ACHN (cell line): ENCODE measurements around the gene TEX54.

Source experiments
- DNase-seq: peaks from one replicate; pipeline ENCODE4 v3.0.0-alpha.2; 2015
- in situ Hi-C: cut with HindIII; loops from 2 replicates; pipeline ENCODE4 v1.10.0; 2017; ENCODE audit warnings: low sequenced_read_pairs, low pct_ligation_motif_present, low pct_unique_long_range_greater_than_20kb

The TEX54 gene

DNA sequence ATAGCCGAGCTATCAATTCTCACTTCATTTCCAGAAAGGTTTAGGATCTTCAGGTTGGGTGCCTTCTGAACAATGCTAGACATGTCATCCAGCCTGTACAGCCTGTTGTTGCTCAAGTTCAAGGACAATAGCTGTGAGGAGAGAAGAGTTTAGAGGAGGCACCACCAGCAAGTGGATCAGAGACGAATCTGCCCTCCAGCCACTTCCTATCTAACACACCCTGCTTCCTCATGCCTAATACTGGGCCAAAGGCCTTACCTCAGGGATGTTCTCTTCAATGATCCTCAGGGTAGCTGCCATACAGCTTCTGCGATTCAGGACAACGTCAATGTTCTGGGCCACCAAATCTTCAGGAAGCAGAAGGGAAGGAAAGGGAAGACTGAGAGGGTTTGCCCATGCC, 31.6 kb downstream of the TEX54 start:
- DNase-seq = no peak
- in situ Hi-C loops = no loop called here

DNA sequence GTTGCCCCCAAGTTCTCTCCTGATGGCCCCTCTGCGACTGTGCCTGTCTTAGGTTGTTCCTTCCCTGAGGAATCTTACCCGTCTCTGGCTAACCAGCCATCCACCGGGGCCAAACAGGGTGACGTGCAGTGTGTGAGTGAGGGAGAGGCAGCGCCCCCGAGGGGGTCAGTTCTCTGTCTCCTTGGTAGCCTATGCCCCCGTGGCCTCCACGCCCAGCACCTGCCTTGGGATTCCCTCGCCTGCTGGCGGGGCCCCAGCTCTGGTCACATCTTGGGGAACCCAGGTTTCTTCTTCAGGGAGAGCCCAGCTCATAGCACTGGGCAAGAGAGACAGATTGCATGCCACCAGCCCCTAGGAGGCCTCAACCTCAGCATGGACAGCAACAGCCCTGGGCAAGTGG, 33.2 kb downstream of the TEX54 start:
- no peak for DNase-seq
- in situ Hi-C loops = no loop called here

GRCh38 chr11:62796281-62796680, 36.4 kb downstream of the TEX54 start:
- DNase-seq = no peak
- in situ Hi-C loops = no loop called here

GRCh38 chr11:62794201-62794775, 38.4 kb downstream of the TEX54 start:
- in situ Hi-C loops = no loop called here
- no peak for DNase-seq

DNA sequence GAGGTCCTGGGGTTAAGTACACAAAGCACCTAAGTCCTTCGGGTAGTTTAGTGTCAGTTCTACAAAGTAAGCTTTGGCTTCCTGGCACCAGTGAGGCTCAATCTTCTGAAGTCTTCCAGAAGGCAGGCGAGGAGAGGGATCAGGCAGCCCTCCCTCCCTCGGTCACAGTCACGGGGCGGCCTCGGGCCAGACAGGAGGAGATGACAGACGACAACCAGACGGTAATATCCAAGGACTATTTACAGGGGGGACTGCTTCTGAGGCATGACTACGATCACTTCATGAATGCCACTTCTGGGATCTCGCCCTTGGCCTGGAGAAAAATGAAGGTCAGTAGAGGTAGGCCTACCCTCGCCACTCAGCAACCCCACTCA, 40.5 kb downstream of the TEX54 start:
- in situ Hi-C loops = no loop called here
- no peak for DNase-seq

GRCh38 chr11:62791501-62792201, 41.0 kb downstream of the TEX54 start, which contains the start of gene TMEM223:
TMEM223 (minus strand) TSS chr11:62792006; CDS start chr11:62791994, 12 bp downstream.
- DNase-seq = peak; percentile 79

GRCh38 chr11:62789576-62789975, 43.1 kb downstream of the TEX54 start:
- DNase-seq = no peak
- in situ Hi-C loops = no loop called here

More at GRCh38 chr11:62791501-62792201, 41.0 kb downstream of the TEX54 start, which contains the start of gene TMEM223:
- in situ Hi-C loops = no loop called here

- no peak for DNase-seq
- in situ Hi-C loops = no loop called here
Observed at GRCh38 chr11:62788991-62789390, 43.6 kb downstream of the TEX54 start.

DNA sequence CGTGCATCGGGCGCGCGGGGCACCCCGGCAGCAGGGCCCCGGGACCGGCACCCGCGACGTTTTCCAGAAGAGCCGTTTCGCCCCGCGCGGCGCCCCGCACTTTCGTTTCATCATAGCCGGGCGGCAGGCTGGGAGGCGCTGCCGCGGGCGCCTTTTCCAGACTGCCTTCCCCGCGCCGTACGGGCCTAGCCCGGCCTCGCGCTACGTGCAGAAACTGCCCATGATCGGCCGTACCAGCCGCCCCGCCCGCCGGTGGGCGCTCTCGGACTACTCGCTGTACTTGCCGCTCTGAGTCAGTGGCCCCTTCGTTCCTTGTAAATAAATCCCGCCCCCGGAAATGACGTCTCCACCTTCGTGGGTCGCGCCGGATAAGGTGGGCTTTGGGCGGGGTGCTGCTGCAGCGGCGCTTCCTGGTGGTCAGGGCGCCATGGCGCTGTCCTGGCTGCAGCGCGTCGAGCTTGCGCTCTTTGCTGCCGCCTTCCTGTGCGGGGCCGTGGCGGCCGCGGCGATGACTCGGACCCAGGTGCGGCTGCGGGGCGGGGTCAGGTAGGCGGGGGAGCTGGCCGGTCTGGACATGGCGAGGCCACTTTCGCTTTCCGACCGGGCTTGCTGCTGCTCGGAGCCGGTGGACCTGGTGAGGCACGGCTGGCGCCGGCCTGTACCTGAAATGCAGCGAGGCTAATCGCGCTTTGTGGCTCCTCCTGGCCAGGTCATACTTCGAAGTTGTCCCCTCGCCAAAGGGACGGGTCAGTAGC, 45.5 kb downstream of the TEX54 start, which contains the start of gene TMEM179B:
Gene TMEM179B (plus strand): TSS at position 398 of the 755 bp plus-strand sequence. CDS start 30 bp downstream, at position 428.
- in situ Hi-C loops = no loop called here
- DNase-seq = peak; percentile 97

DNA sequence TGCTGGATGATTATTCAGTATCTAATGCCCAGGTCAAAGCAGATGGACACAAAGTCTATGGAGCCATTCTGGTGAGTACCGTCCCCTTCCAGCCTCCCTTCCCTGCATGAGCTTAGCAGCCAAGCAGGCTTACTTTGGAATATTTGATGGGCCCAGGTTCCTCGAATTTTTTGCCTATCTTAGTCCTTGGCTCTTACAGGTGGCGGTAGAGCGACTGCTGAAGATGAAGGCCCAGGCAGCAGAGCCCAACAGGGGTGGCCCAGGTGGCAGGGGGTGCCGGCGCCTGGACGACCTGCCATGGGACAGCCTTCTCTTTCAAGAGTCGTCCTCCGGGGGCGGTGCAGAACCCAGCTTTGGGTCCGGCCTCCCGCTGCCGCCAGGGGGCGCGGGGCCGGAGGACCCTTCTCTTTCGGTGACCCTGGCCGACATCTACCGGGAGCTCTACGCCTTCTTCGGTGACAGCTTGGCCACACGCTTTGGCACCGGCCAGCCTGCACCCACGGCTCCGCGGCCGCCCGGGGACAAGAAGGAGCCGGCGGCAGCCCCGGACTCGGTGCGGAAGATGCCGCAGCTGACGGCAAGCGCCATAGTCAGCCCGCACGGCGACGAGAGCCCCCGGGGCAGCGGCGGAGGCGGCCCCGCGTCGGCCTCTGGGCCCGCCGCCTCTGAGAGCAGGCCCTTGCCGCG, 46.2 kb downstream of the TEX54 start:
- in situ Hi-C loops = no loop called here
- peak; percentile 83 for DNase-seq

DNA sequence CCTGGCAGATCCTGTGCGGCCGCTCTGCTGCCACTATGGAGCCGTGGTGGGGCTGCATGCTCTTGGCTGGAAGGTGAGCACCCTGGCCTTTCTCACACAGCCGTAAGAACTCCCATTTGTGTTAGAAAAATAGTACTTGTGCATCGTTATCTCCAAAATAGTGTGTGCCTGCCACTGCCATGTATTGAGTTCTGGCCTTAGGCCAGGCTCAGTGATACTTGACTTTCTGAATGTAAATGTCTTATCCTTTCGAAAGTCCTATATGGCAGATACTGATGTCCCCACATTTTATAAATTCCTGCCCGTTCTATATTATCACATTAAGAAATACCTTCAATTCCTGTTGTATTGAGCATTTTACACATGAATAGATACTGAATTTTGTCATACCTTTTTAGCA, 49.9 kb downstream of the TEX54 start:
- in situ Hi-C loops = no loop called here
- no peak for DNase-seq
